ENCODE data around the gene MT1F. TPM values are rescaled to one million over a fixed set of nuclear protein-coding genes. Genes with fewer than 3 reads are reported as not detected.

The MT1F gene
- total RNA-seq, 4 donors from 2014 or later: 5.6 to 16.6 (median 12.9) TPM

GRCh38 chr16:56700195-56700594 is 42.4 kb downstream of the MT1F start:
- WGBS: 9% methylated on average over 1 of the region's 1 CpG
- peaks cover 9% of the 10 kb centered on the region for H3K4me1 ChIP-seq
- TF ChIP-seq CTCF (IDR thresholded peaks at IDR 0.05) (no peak), POLR2A (IDR thresholded peaks at IDR 0.05) (no peak)

GRCh38 chr16:56700631-56701030 is 42.9 kb downstream of the MT1F start:
- no peak for DNase-seq (ENCODE audit: low spot score in 2 of 2)
- H3K36me3 ChIP-seq: no peaks in the 10 kb centered on the region
- no peak overlapping the region for H3K27ac ChIP-seq
- no peaks in the 10 kb centered on the region for H3K9me3 ChIP-seq
- H3K4me1 ChIP-seq: peaks cover 9% of the 10 kb centered on the region
- WGBS: 100% methylated on average over 1 of the region's 1 CpG
- H3K27me3 ChIP-seq: no peaks in the 10 kb centered on the region
- H3K4me3 ChIP-seq: no peak overlapping the region
- TF ChIP-seq POLR2AphosphoS5 (IDR thresholded peaks at IDR 0.05): no peak
- TF ChIP-seq EP300 (IDR thresholded peaks at IDR 0.05): no peak
- no peak for TF ChIP-seq CTCF (IDR thresholded peaks at IDR 0.05)
- TF ChIP-seq POLR2A (IDR thresholded peaks at IDR 0.05): no peak

More at GRCh38 chr16:56700195-56700594, 42.4 kb downstream of the MT1F start:
- no peak for DNase-seq (ENCODE audit: low spot score in 2 of 2)
- Histone ChIP-seq H3K27ac (no peak overlapping the region), H3K27me3 (no peaks in the 10 kb centered on the region), H3K36me3 (no peaks in the 10 kb centered on the region), H3K9me3 (no peaks in the 10 kb centered on the region), H3K4me3 (no peak overlapping the region)

GRCh38 chr16:56701534-56701933 is 43.8 kb downstream of the MT1F start:
- DNase-seq (ENCODE audit: low spot score in 2 of 2): no peak
- H3K36me3 ChIP-seq: no peaks in the 10 kb centered on the region
- H3K9me3 ChIP-seq: no peaks in the 10 kb centered on the region
- 80% methylated on average over 7 of the region's 7 CpGs for WGBS
- no peak overlapping the region for H3K4me3 ChIP-seq
- peaks cover 9% of the 10 kb centered on the region for H3K4me1 ChIP-seq
- TF ChIP-seq CTCF (IDR thresholded peaks at IDR 0.05) (no peak), POLR2A (IDR thresholded peaks at IDR 0.05) (no peak)
- no peak overlapping the region for H3K27ac ChIP-seq
- H3K27me3 ChIP-seq: no peaks in the 10 kb centered on the region

GRCh38 chr16:56702836-56703235 is 45.1 kb downstream of the MT1F start:
- DNase-seq (ENCODE audit: low spot score in 2 of 2): no peak
- WGBS: 96% methylated on average over 5 of the region's 5 CpGs

More at GRCh38 chr16:56702836-56703235, 45.1 kb downstream of the MT1F start:
- no peak for TF ChIP-seq POLR2AphosphoS5 (IDR thresholded peaks at IDR 0.05)
- TF ChIP-seq POLR2A (IDR thresholded peaks at IDR 0.05): no peak
- no peak for TF ChIP-seq CTCF (IDR thresholded peaks at IDR 0.05)
- TF ChIP-seq EP300 (IDR thresholded peaks at IDR 0.05): no peak
- H3K4me1 ChIP-seq: peaks cover 9% of the 10 kb centered on the region
- no peaks in the 10 kb centered on the region for H3K27me3 ChIP-seq
- H3K27ac ChIP-seq: no peak overlapping the region
- no peaks in the 10 kb centered on the region for H3K9me3 ChIP-seq
- H3K36me3 ChIP-seq: no peaks in the 10 kb centered on the region
- no peak overlapping the region for H3K4me3 ChIP-seq

Other genes with a start within 250 kb of the MT1F start
- gene AMFR, start 232.4 kb upstream of the MT1F start, total RNA-seq: 100 to 1,000 TPM; 110 to 130 (median 126) TPM
- 10 to 100 TPM; 36.9 to 49.8 (median 39.9) TPM for gene NUDT21, start 206.6 kb upstream of the MT1F start, total RNA-seq
- gene OGFOD1, start 206.4 kb upstream of the MT1F start, total RNA-seq: 10 to 100 TPM; 23.8 to 31.9 (median 25.8) TPM
- gene BBS2, start 137.9 kb upstream of the MT1F start, total RNA-seq: 100 to 1,000 TPM in 2 of 4 donors, 10 to 100 TPM in 2; 79.2 to 237 (median 99.2) TPM
- gene MT4, start 92.9 kb upstream of the MT1F start, total RNA-seq: 1,000 to 10,000 TPM in 1 of 4 donors, 100 to 1,000 TPM in 2, not detected in 1; 113 to 1,552 (median 179) TPM
- gene MT3, start 68.4 kb upstream of the MT1F start, total RNA-seq: not detected
- gene MT2A, start 49.4 kb upstream of the MT1F start, total RNA-seq: 1,000 to 10,000 TPM in 1 of 4 donors, 100 to 1,000 TPM in 3; 375 to 1,014 (median 463) TPM
- gene MT1E, start 32.2 kb upstream of the MT1F start, total RNA-seq: 1,000 to 10,000 TPM in 1 of 4 donors, 100 to 1,000 TPM in 3; 454 to 1,259 (median 584) TPM
- 10 to 100 TPM; 13.6 to 41.7 (median 20.5) TPM for gene MT1M, start 25.3 kb upstream of the MT1F start, total RNA-seq
- gene MT1A, start 19.3 kb upstream of the MT1F start, total RNA-seq: 10 to 100 TPM in 3 of 4 donors, 1 to 10 TPM in 1; 5.2 to 93.7 (median 29.4) TPM
- gene MT1B, start 6.1 kb upstream of the MT1F start, total RNA-seq: not detected
- gene MT1G, start 10.1 kb downstream of the MT1F start, total RNA-seq: 100 to 1,000 TPM in 1 of 4 donors, 10 to 100 TPM in 3; 35.9 to 117 (median 62.7) TPM
- 10 to 100 TPM in 2 of 4 donors, 1 to 10 TPM in 2; 1.9 to 23.9 (median 11.9) TPM for gene MT1H, start 11.9 kb downstream of the MT1F start, total RNA-seq
- 1,000 to 10,000 TPM; 2,588 to 6,426 (median 4,304) TPM for gene MT1X, start 24.5 kb downstream of the MT1F start, total RNA-seq
- gene NUP93, start 72.2 kb downstream of the MT1F start, total RNA-seq: 10 to 100 TPM; 27.9 to 56.6 (median 44.1) TPM
- gene SLC12A3, start 207.2 kb downstream of the MT1F start, total RNA-seq: under 1 TPM in 1 of 4 donors, not detected in 3; 0.13 TPM

Data from suprapubic skin (tissue), 4 donors.